ENCODE measurements around the gene INPP5K. TPM values are rescaled to one million over a fixed set of nuclear protein-coding genes. Genes with fewer than 3 reads are reported as not detected.

INPP5K gene
- total and polyA plus RNA-seq, 2 of the 4 experiments (the other 2 are of a cell fraction): 14.9 to 17.4 TPM

DNA sequence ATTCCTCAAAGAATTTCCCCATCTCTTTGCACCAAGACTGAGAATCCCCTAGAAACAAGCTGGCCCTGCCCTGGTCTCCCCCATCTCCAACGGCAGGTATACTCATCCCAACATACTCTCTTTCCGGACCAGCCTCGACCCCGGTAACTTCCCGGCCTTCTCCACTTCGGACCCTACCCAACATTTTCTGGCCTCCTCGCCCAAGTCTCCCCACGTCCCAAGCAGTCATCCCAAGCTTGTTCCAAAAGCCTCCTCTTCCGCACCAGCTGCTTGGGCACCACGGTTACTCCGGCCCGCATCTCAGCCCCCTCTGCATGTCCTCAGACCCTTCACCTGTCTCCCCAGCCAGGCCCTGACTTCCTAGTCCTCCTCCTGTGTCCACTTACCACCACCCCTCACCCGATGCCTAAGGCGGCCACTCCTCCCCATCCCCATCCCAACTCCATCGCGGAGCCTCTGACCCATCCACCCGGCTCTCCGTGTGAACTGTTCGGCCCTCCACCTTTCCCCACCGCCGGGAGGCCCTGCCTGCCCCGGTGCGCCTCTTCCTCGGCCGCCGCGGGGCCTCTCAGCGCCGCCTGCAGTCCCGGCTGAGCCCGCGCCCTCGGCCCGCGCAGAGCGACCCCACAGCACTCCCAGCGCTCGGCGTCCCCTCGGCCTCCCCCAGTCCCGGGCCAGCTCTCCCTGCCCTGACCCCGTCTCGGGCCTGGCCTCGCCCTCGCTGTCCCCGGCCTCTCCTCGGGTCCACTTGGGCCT is 45.2 kb upstream of the INPP5K start (continued):
- no peak for TF ChIP-seq CHD1 (IDR thresholded peaks at IDR 0.05; ENCODE audit: low read depth, low read length)
- TF ChIP-seq FOS (IDR thresholded peaks at IDR 0.05; ENCODE audit: low read depth, low read length): no peak

DNA sequence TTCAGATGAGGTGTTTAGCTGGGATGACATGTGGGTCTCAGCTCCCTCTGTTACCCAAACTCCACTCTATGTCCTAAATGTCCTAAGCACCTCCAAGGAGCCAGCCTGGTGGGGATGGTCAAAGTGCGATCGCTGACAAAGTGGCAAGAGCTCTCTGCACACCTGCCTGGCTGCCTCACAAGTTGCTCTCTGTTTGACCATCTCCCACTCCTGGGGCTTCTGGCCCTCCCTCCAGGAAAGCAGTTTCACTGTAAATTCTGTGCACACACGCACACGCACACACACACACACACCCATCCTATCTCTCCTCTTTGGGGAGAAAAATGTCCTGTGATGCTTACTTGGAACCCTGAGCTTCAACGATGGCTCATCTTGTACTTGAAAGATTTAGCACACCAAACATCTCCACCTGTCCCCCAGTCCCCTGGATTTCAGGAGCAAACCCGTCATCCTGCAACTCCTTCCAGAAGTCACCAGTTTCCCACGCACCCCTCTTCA is 44.5 kb upstream of the INPP5K start:
- H3K4me3 ChIP-seq (ENCODE audit: insufficient read depth, low read depth, low read length): peak overlapping the region; percentile 99
- no peak overlapping the region for H2AFZ ChIP-seq (replicated peaks; ENCODE audit: low read length, poor library complexity)
- H3K4me2 ChIP-seq (ENCODE audit: low read depth, low read length): peak overlapping the region; percentile 97
- dilution Hi-C loops (cut with HindIII; ENCODE audit: low sequenced_read_pairs, unreplicated experiment) (no loop called here), in situ Hi-C loops (cut with MboI; ENCODE audit: low sequenced_read_pairs) (no loop called here), intact Hi-C loops (cut with micrococcal nuclease) (loop anchor here (5.0 kb wide), 1 partner anchor 284 kb away; the partner anchor contains the start of gene TRARG1)
- peak overlapping the region; percentile 62; the same call in 1 of the 2 replicates for H3K23ac ChIP-seq (ENCODE audit: low read depth, low read length)
- H3K9ac ChIP-seq (ENCODE audit: low read depth, low read length): peak overlapping the region; percentile 90
- DNase-seq (no peak), ATAC-seq (ENCODE audit: low read depth) (no peak)
- H4K5ac ChIP-seq (ENCODE audit: low read depth, low read length): no peak overlapping the region
- peak overlapping the region; percentile 94 for H2AK9ac ChIP-seq (replicated peaks; ENCODE audit: low read depth, low read length, poor library complexity)
- H4K8ac ChIP-seq (ENCODE audit: low read depth in 2 of 2, low read length in 2 of 2): no peak overlapping the region
- H3K18ac ChIP-seq (ENCODE audit: low read depth, low read length): no peak overlapping the region
- no TSS peak for BruUV-seq (replicated peaks)
- no peak overlapping the region for H2AK5ac ChIP-seq (ENCODE audit: low read depth, low read length)
- CTCF ChIA-PET: interaction anchor here (1.3 kb wide), 1 partner anchor 14 kb away, joined by 3 read pairs; no protein-coding TSS in a partner anchor
- WGBS, 2 experiments (ENCODE audit: extremely low coverage in 2 of 2, insufficient read length in 1 of 2): 81% methylated on average over 3 of the region's 7 CpGs; no CpG with 5 or more reads in 1 of the 2 experiments
- no peak overlapping the region for H2BK15ac ChIP-seq (ENCODE audit: low read depth, low read length)
- no peak overlapping the region for H3K27ac ChIP-seq (ENCODE audit: insufficient read depth, low read length)
- no peak overlapping the region for H2BK20ac ChIP-seq (ENCODE audit: low read depth, low read length)
- H4K20me1 ChIP-seq (ENCODE audit: insufficient read depth, low read length): peaks cover 58% of the 10 kb centered on the region
- no peaks in the 10 kb centered on the region for H3K9me3 ChIP-seq (ENCODE audit: control insufficient read depth, insufficient read depth, low read length)
- peaks cover 13% of the 10 kb centered on the region for H3K36me3 ChIP-seq (ENCODE audit: control insufficient read depth, insufficient read depth, low read length)
- POLR2A ChIA-PET (ENCODE audit: unreplicated experiment): no interaction called here
- no peak overlapping the region for H3K56ac ChIP-seq (ENCODE audit: extremely low read depth, insufficient read depth, low read length)
- no peak overlapping the region for H2BK5ac ChIP-seq (ENCODE audit: low read depth, low read length, poor library complexity, severe bottlenecking)
- no peak overlapping the region for H3K4ac ChIP-seq (ENCODE audit: low read depth, low read length)
- peaks cover 9 to 59% of the 10 kb centered on the region in 2 experiments for H3K79me1 ChIP-seq (ENCODE audit: low read depth in 1 of 2, low read length in 2 of 2)
- peak overlapping the region; percentile 42; the same call in 1 of the 2 replicates for H3K14ac ChIP-seq (replicated peaks; ENCODE audit: low read depth, low read length)
- H2BK120ac ChIP-seq (ENCODE audit: low read depth, low read length): no peak overlapping the region
- no peaks in the 10 kb centered on the region for H3K27me3 ChIP-seq (ENCODE audit: control insufficient read depth, insufficient read depth, low read length)
- TF ChIP-seq, protein P1, sequence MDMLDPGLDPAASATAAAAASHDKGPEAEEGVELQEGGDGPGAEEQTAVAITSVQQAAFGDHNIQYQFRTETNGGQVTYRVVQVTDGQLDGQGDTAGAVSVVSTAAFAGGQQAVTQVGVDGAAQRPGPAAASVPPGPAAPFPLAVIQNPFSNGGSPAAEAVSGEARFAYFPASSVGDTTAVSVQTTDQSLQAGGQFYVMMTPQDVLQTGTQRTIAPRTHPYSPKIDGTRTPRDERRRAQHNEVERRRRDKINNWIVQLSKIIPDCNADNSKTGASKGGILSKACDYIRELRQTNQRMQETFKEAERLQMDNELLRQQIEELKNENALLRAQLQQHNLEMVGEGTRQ (IDR thresholded peaks at IDR 0.05; ENCODE audit: low read depth, low read length): no peak
- TF ChIP-seq CHD1 (IDR thresholded peaks at IDR 0.05; ENCODE audit: low read depth, low read length) (no peak), SMC3 (IDR thresholded peaks at IDR 0.05; ENCODE audit: low read depth, low read length) (no peak), NFE2L2 (IDR thresholded peaks at IDR 0.05; ENCODE audit: low read depth, low read length) (no peak)
- peaks cover 9% of the 10 kb centered on the region; the same call in 1 of the 2 replicates for H3K4me1 ChIP-seq (ENCODE audit: control insufficient read depth, insufficient read depth, low read length)
- H3K9me1 ChIP-seq (ENCODE audit: insufficient read depth, low read length): peaks cover 33% of the 10 kb centered on the region
- H4K91ac ChIP-seq (ENCODE audit: insufficient read depth, low read depth, low read length): no peak overlapping the region

Data from IMR-90 (cell line).